Renal pelvis (tissue), 3 donors: ENCODE results near the gene SPACA5B. TPM values are rescaled to one million over a fixed set of nuclear protein-coding genes. Genes with fewer than 3 reads are reported as not detected.

Experiments
- polyA plus RNA-seq, 3 donors: library from polyadenylated mRNA; unstranded; fragments of 120-200 nt; gene quantifications; one replicate each; pipeline ENCODE4 v1.2.1, GENCODE V29; 2013; ENCODE audit not compliant: insufficient read length in 3 of 3

The SPACA5B gene
- polyA plus RNA-seq, 3 donors, result not detected

Other genes with a start within 250 kb of the SPACA5B start
- gene ZNF182, start 126.6 kb upstream of the SPACA5B start, polyA plus RNA-seq, result 10 to 100 TPM in 2 of 3 donors, 1 to 10 TPM in 1; 9.7 to 11.2 (median 10.2) TPM
- gene SPACA5, start 123.6 kb upstream of the SPACA5B start, polyA plus RNA-seq, result under 1 TPM in 1 of 3 donors, not detected in 2; 0.31 TPM
- 1 to 10 TPM; 2.3 to 3.9 (median 3.4) TPM for gene ZNF630, start 59.0 kb upstream of the SPACA5B start, polyA plus RNA-seq
- not detected for gene SSX5, start 66.2 kb downstream of the SPACA5B start, polyA plus RNA-seq
- not detected for gene SSX1, start 124.8 kb downstream of the SPACA5B start, polyA plus RNA-seq
- gene SSX3, start 226.1 kb downstream of the SPACA5B start, polyA plus RNA-seq, result not detected